NOMO-1 (cell line): Measurements from ENCODE around the gene NPLOC4.

ENCODE experiments used
- DNase-seq, 2 experiments: peaks; one replicate each; lab custom pipeline; 2025; ENCODE audit not compliant: unreplicated experiment in 2 of 2; lab: John Stamatoyannopoulos, UW

The NPLOC4 gene

GRCh38 chr17:81664051-81664470, 27.1 kb upstream of the NPLOC4 start:
- no peak for DNase-seq

- no peak for DNase-seq
Measured at GRCh38 chr17:81662002-81662401, 25.1 kb upstream of the NPLOC4 start.

- DNase-seq: no peak
Measured at GRCh38 chr17:81660441-81660840, 23.5 kb upstream of the NPLOC4 start.

- no peak for DNase-seq
Measured at GRCh38 chr17:81659038-81659437, 22.1 kb upstream of the NPLOC4 start.

- no peak for DNase-seq
Measured at GRCh38 chr17:81656835-81657234, 19.9 kb upstream of the NPLOC4 start.

GRCh38 chr17:81656118-81656743, 19.3 kb upstream of the NPLOC4 start, which contains the start of gene PDE6G:
TSS of gene PDE6G (minus strand) at chr17:81656542. CDS start at chr17:81653305, 3,237 bp downstream.
- no peak for DNase-seq

GRCh38 chr17:81655378-81656117, 18.6 kb upstream of the NPLOC4 start:
- DNase-seq: no peak

- DNase-seq: no peak
Measured at GRCh38 chr17:81652906-81653771, 16.2 kb upstream of the NPLOC4 start.

GRCh38 chr17:81651692-81652091, 14.8 kb upstream of the NPLOC4 start:
- no peak for DNase-seq

- no peak for DNase-seq
Measured at GRCh38 chr17:81650951-81651350, 14.0 kb upstream of the NPLOC4 start.

GRCh38 chr17:81648707-81649085, 11.8 kb upstream of the NPLOC4 start:
- no peak for DNase-seq

GRCh38 chr17:81648013-81648706, 11.2 kb upstream of the NPLOC4 start:
- no peak for DNase-seq

- no peak for DNase-seq
Measured at GRCh38 chr17:81647640-81648012, 10.7 kb upstream of the NPLOC4 start.

GRCh38 chr17:81646869-81647600, 10.1 kb upstream of the NPLOC4 start:
- DNase-seq: no peak

- no peak for DNase-seq
Measured at GRCh38 chr17:81644976-81645952, 8.4 kb upstream of the NPLOC4 start.

- no peak for DNase-seq
Measured at GRCh38 chr17:81644496-81644895, 7.6 kb upstream of the NPLOC4 start.

- DNase-seq: no peak
Measured at GRCh38 chr17:81641825-81642489, 5.0 kb upstream of the NPLOC4 start.

- no peak for DNase-seq
Measured at GRCh38 chr17:81640011-81640410, 3.1 kb upstream of the NPLOC4 start.

- no peak for DNase-seq
Measured at GRCh38 chr17:81638683-81639082, 1.8 kb upstream of the NPLOC4 start.
